B cell (primary cell): ENCODE data around the gene TGFBR2. TPM values are rescaled to one million over a fixed set of nuclear protein-coding genes. Genes with fewer than 3 reads are reported as not detected.

Experiments
- ATAC-seq: fragments of 200-7000 bp; cut with Tn5 transposase; one replicate; pipeline ENCODE4 v1.10.0; 2021; ENCODE audit warnings: low read depth, mild to moderate bottlenecking, moderate number of reproducible peaks, moderate library complexity
- CTCF ChIA-PET: fragments of 350-600 bp; sonication (Branson Sonifier 250); formaldehyde crosslinking; loops from one replicate; lab custom pipeline; 2021; ENCODE audit warnings: antibody characterized with exemption, inconsistent platforms; lab: Charles Lee
- POLR2A ChIA-PET: fragments of 350-600 bp; sonication (Branson Sonifier 250); formaldehyde crosslinking; loops from one replicate; lab custom pipeline; 2021; ENCODE audit warnings: antibody characterized with exemption; lab: Charles Lee
- DNase-seq: peaks from one replicate; pipeline ENCODE4 v3.0.0; 2013
- H2AFZ ChIP-seq: 2 replicates; pipeline ENCODE4 v1.6.1; 2012; ENCODE audit warnings: mild to moderate bottlenecking, low read depth, low read length; ENCODE audit not compliant: insufficient read depth, poor library complexity, severe bottlenecking
- H3K27ac ChIP-seq, 2 donors: 1 replicate in 1 of 2; 2 replicates in 1 of 2; pipeline ENCODE4 v1.5.1; 2012 to 2013; ENCODE audit warnings: low read length in 2 of 2, mild to moderate bottlenecking in 2 of 2, moderate library complexity in 1 of 2
- H3K27me3 ChIP-seq, 4 experiments: fragments of 200-600 bp in 1 of 4; sonication (generic) in 1 of 4; replicated peaks in 1 of 4; 1 replicate in 2 of 4; 2 replicates in 2 of 4; pipeline versions ENCODE4 v1.6.1 to v1.7.0; 2013 to 2016; ENCODE audit warnings: low read length in 3 of 4, mild to moderate bottlenecking in 2 of 4, mixed read lengths in 1 of 4, moderate library complexity in 1 of 4; ENCODE audit not compliant: insufficient read depth in 4 of 4, control insufficient read depth in 3 of 4; ENCODE audit errors: control extremely low read depth in 1 of 4
- H3K36me3 ChIP-seq, 2 experiments: replicated peaks in 1 of 2; 1 replicate in 1 of 2; 2 replicates in 1 of 2; pipeline versions ENCODE4 v1.6.1 to v1.7.1; 2013; ENCODE audit warnings: low read length in 1 of 2; ENCODE audit not compliant: insufficient read depth in 2 of 2, control insufficient read depth in 1 of 2; ENCODE audit errors: control extremely low read depth in 1 of 2, extremely low read depth in 1 of 2
- H3K4me1 ChIP-seq, 2 donors: fragments of 200-600 bp in 1 of 2; sonication (generic) in 1 of 2; 1 replicate in 1 of 2; 2 replicates in 1 of 2; pipeline versions ENCODE4 v1.5.1 to v1.6.1; 2013 to 2017; ENCODE audit warnings: low read length in 2 of 2; ENCODE audit not compliant: control insufficient read depth in 2 of 2, insufficient read depth in 2 of 2
- H3K4me2 ChIP-seq: replicated peaks from 2 replicates; pipeline ENCODE3; 2012; ENCODE audit warnings: mild to moderate bottlenecking, low read depth, low read length; ENCODE audit not compliant: poor library complexity, severe bottlenecking
- H3K4me3 ChIP-seq, 5 experiments: fragments of 200-600 bp in 1 of 5; sonication (generic) in 1 of 5; 1 replicate in 3 of 5; 2 replicates in 2 of 5; pipeline versions ENCODE4 v1.5.1 to v1.7.0; 2011 to 2016; ENCODE audit warnings: low read length in 4 of 5, mild to moderate bottlenecking in 4 of 5, low read depth in 2 of 5, control low read depth in 1 of 5, moderate library complexity in 1 of 5; ENCODE audit not compliant: insufficient read depth in 1 of 5; ENCODE audit errors: control extremely low read depth in 1 of 5, extremely low read depth in 1 of 5
- H3K79me2 ChIP-seq: fragments of 200-600 bp; sonication (generic); one replicate; pipeline ENCODE4 v1.6.0; 2016; ENCODE audit warnings: low read length; ENCODE audit not compliant: control insufficient read depth, insufficient read depth
- H3K9ac ChIP-seq: fragments of 200-600 bp; sonication (generic); 2 replicates; pipeline ENCODE4 v1.6.1; 2017; ENCODE audit warnings: mild to moderate bottlenecking, low read length, moderate library complexity
- H3K9me3 ChIP-seq, 3 donors: one replicate each; pipeline versions ENCODE4 v1.6.1 to v1.7.1; 2013; ENCODE audit warnings: low read length in 2 of 3; ENCODE audit not compliant: control insufficient read depth in 2 of 3, insufficient read depth in 1 of 3; ENCODE audit errors: control extremely low read depth in 1 of 3
- H4K20me1 ChIP-seq: 2 replicates; pipeline ENCODE4 v1.6.0; 2012; ENCODE audit warnings: mild to moderate bottlenecking, low read length; ENCODE audit not compliant: insufficient read depth, control insufficient read depth, poor library complexity, severe bottlenecking
- H3K27ac Mint-ChIP-seq: one replicate; pipeline ENCODE4 v1.8.0; 2021; ENCODE audit warnings: mixed read lengths
- H3K27me3 Mint-ChIP-seq: one replicate; pipeline ENCODE4 v1.8.0; 2021; ENCODE audit warnings: mixed read lengths
- H3K4me1 Mint-ChIP-seq: one replicate; pipeline ENCODE4 v1.8.0; 2021; ENCODE audit warnings: mixed read lengths
- H3K4me3 Mint-ChIP-seq: one replicate; pipeline ENCODE4 v1.8.0; 2021; ENCODE audit warnings: mixed read lengths
- H3K9me3 Mint-ChIP-seq: one replicate; pipeline ENCODE4 v1.8.0; 2022; ENCODE audit warnings: mixed read lengths; ENCODE audit not compliant: insufficient read depth
- EZH2 ChIP-seq: IDR thresholded peaks from 2 replicates; pipeline ENCODE4 v1.6.1; 2012; ENCODE audit warnings: borderline replicate concordance, low read depth, mild to moderate bottlenecking, moderate library complexity, low read length; ENCODE audit not compliant: insufficient read depth, poor library complexity, severe bottlenecking
- WGBS: methylation state at CpG from one replicate; pipeline ENCODE4 v1.1.5; 2013; ENCODE audit warnings: missing lambda C conversion rate; ENCODE audit not compliant: insufficient coverage; 5-methylcytosine and 5-hydroxymethylcytosine counted together
- intact Hi-C: fragments of 100-400 bp; cut with micrococcal nuclease; formaldehyde crosslinking; loops from one replicate; pipeline ENCODE4 v1.10.0; 2022
- polyA plus RNA-seq: library from polyadenylated mRNA; depleted of rRNA; stranded (reverse); fragments of >200 nt; gene quantifications from 2 replicates; pipeline ENCODE4 v1.2.3, GENCODE V29; 2012
- total RNA-seq, 2 donors: library from RNA; stranded (reverse); fragments of 120-200 nt in 1 of 2; gene quantifications; 1 replicate in 1 of 2; 2 replicates in 1 of 2; pipeline versions ENCODE4 v1.2.3 to v1.2.4, GENCODE V29; 2013 to 2022
- TF ChIP-seq, protein P1 (sequence below): fragments of 200-600 bp; IDR thresholded peaks from one replicate; pipeline ENCODE4 v1.8.0; 2022; ENCODE audit warnings: antibody characterized with exemption, mild to moderate bottlenecking

TGFBR2 gene
- total and polyA plus RNA-seq, 2 donors (not counting 1 experiment from before 2014, with no cell fraction given), result 68.7 to 189 TPM

DNA sequence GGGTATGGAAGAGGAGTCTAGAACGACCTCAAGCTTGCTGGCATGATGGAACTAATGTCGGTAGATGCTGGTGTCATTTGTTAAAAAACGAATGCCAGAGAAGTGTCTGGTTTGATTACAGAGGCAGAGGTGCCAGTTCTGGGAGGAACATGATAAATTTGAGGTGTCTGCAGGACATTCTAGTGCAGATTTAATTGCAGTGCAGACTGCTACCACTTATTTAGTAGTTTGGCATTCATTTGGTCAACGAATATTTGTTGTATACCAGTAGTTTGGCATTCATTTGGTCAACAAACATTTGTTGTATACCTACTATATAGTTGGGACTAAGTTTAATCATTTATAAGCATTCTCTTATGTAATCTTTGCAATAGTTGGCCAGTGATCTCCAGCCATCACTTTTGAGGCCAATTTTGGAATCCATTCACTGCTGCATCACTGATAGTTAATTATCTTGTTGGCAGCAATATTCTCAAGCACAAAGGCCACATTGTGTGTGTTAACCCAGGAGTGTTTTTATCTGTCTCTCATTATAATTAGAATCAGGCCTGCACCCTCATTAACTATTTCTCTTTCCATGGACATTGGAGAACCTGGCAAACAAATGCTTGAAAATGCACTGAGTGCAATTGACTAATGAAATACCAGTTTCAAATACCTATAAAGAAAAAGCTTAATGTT is 19.5 kb upstream of the TGFBR2 start:
- H3K27ac Mint-ChIP-seq, result no peak overlapping the region
- ATAC-seq, result no peak

DNA sequence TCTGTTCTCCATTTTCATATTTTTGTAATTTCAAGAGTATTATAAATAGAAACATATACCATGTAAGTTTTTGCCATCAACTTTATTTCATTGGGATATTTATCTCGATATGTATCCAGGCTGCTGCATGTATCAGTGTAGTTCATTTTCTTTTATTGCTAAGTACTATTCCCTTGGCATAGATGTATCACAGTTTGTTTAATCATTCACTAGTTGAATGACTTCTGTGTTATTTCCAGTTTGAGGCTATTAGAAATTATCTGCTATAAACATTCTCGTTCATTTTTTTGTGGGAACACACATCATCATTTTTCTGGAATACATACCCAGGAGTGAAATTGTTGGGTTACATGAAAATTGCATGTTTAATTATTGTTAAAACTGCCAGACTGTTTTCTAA is 18.5 kb upstream of the TGFBR2 start:
- H3K27me3 Mint-ChIP-seq, result no peaks in the 10 kb centered on the region

More for the DNA sequence above, 19.5 kb upstream of the TGFBR2 start:
- DNase-seq, result no peak
- Histone ChIP-seq H3K4me2 (no peak overlapping the region), H3K27me3 (no peaks in the 10 kb centered on the region), H2AFZ (no peak overlapping the region), H3K9ac (no peak overlapping the region), H3K27ac (no peak overlapping the region), H3K36me3 (no peaks in the 10 kb centered on the region), H3K4me3 (no peak overlapping the region), H4K20me1 (no peaks in the 10 kb centered on the region), H3K9me3 (peaks cover 0 to 2% (median 0%) of the 10 kb centered on the region in 3 donors), H3K79me2 (no peaks in the 10 kb centered on the region), H3K4me1 (no peaks in the 10 kb centered on the region)
- intact Hi-C loops, result no loop called here
- TF ChIP-seq, protein P1, sequence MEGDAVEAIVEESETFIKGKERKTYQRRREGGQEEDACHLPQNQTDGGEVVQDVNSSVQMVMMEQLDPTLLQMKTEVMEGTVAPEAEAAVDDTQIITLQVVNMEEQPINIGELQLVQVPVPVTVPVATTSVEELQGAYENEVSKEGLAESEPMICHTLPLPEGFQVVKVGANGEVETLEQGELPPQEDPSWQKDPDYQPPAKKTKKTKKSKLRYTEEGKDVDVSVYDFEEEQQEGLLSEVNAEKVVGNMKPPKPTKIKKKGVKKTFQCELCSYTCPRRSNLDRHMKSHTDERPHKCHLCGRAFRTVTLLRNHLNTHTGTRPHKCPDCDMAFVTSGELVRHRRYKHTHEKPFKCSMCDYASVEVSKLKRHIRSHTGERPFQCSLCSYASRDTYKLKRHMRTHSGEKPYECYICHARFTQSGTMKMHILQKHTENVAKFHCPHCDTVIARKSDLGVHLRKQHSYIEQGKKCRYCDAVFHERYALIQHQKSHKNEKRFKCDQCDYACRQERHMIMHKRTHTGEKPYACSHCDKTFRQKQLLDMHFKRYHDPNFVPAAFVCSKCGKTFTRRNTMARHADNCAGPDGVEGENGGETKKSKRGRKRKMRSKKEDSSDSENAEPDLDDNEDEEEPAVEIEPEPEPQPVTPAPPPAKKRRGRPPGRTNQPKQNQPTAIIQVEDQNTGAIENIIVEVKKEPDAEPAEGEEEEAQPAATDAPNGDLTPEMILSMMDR, result no peak
- TF ChIP-seq EZH2, result no peak
- H3K4me3 Mint-ChIP-seq, result no peak overlapping the region
- H3K27me3 Mint-ChIP-seq, result no peaks in the 10 kb centered on the region
- H3K4me1 Mint-ChIP-seq, result no peaks in the 10 kb centered on the region
- POLR2A ChIA-PET, result no interaction called here
- CTCF ChIA-PET, result interaction anchor here (1.0 to 1.2 kb wide), 2 partner anchors 12 to 113 kb away, joined by 3 read pairs; no protein-coding TSS in a partner anchor
- no peaks in the 10 kb centered on the region for H3K9me3 Mint-ChIP-seq
- WGBS, result 97% methylated on average over 3 of the region's 4 CpGs

More for the DNA sequence above, 18.5 kb upstream of the TGFBR2 start:
- Mint-ChIP-seq H3K4me3 (no peak overlapping the region), H3K9me3 (no peaks in the 10 kb centered on the region), H3K27ac (no peak overlapping the region), H3K4me1 (no peaks in the 10 kb centered on the region)
- Histone ChIP-seq H3K27me3 (no peaks in the 10 kb centered on the region), H3K9me3 (peaks cover 0 to 2% (median 0%) of the 10 kb centered on the region in 3 donors), H3K4me2 (no peak overlapping the region), H3K9ac (no peak overlapping the region), H3K4me1 (no peaks in the 10 kb centered on the region), H3K4me3 (no peak overlapping the region), H3K27ac (no peak overlapping the region), H2AFZ (no peak overlapping the region), H3K36me3 (no peaks in the 10 kb centered on the region), H3K79me2 (no peaks in the 10 kb centered on the region), H4K20me1 (no peaks in the 10 kb centered on the region)
- intact Hi-C loops, result no loop called here
- ChIA-PET POLR2A (no interaction called here), CTCF (no interaction called here)
- no peak for ATAC-seq
- no peak for TF ChIP-seq EZH2
- TF ChIP-seq, protein P1, result no peak
- no peak for DNase-seq
- no CpG with 5 or more reads among the region's 2 CpGs for WGBS
